Posterior cingulate gyrus (tissue), 11 donors: Measurements from ENCODE around the gene CDH3.

Experiments
- DNase-seq, 10 donors: peaks; one replicate each; pipeline versions ENCODE4 v3.0.0 to v3.0.0-alpha.2; 2020 to 2021; ENCODE audit warnings: mixed read lengths in 3 of 10
- intact Hi-C: fragments of 100-400 bp; cut with DNase I; formaldehyde crosslinking; loops from one replicate; pipeline ENCODE4 v1.15.1; 2023

Gene CDH3

DNA sequence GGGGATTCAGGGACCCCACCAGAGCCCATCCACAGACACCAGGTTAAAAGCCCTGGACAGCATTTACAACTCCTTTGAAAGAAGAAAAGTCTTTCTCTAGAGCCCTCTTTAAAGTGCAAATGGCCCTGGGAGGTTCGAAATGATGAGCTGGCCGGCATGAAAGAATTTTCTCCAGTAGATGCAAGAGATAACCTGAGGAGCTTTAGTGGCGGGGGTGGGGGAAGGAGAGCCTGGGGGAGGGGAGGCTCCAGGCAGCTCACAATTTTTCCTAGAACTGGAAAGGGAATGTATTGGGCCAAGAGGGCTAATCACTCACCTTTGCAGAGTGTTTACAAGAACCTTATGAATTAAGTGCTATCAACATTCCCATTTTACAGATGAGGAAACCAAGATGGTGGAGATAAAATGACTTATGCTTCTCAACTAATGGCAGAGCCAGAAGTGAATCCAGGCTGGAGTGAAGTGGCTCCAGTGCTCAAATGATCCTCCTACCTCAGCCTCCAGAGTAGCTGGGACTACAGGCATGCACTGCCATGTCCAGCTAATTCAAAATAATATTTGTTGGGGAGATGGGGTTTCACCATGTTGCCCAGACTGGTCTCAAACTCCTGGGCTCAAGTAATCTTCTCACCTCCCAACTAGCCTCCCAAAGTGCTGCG is 87.8 kb downstream of the CDH3 start:
- intact Hi-C loops, result no loop called here
- no peak for DNase-seq

DNA sequence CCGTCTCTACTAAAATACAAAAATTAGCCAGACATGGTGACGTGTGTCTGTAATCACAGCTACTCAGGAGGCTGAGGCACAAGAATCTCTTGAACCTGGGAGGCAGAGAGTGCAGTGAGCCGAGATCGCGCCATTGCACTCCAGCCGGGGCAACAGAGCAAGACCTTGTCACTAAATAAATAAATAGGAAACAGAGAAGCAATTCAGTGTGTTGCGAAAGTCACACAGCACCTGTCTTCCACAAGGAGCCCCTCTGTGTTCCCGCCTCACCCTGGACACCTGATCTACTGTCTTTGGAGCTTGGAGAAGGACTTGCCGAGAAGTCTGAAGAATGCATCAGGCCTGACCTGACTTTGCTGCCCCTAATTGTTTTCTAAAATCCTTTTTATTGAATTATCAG is 88.5 kb downstream of the CDH3 start:
- intact Hi-C loops, result no loop called here
- DNase-seq, result no peak

DNA sequence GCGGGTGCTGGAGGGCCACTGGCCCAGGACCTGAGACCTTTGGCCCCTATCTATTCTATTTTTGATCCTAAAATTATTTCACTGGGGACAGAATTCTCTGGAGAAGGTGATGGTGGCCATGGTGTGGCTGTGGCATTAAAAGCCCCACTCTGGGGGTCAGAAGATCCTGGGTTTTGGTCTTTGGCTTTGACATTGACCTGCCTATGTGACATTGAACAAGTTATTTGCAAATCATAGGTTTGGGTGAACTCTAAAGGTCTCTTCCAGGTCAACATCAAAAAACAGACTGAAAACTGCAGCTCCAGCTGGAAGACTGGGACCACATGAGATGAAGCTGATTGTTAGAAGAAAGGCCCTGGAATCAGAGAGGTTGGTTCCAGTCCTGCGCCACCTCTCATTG is 89.7 kb downstream of the CDH3 start:
- intact Hi-C loops, result no loop called here
- no peak for DNase-seq

DNA sequence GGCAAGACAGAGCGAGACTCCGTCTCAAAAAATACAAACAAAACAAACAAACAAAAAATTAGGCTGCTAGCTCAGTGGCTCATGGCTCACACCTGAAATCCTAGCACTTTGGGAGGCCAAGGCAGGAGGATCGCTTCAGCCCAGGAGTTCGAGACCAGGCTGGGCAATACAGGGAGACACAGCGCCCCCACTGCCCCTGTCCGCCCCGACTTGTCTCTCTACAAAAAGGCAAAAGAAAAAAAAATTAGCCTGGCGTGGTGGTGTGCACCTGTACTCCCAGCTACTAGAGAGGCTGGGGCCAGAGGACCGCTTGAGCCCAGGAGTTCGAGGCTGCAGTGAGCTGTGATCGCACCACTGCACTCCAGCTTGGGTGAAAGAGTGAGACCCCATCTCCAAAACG is 91.5 kb downstream of the CDH3 start:
- no peak for DNase-seq
- intact Hi-C loops, result no loop called here

DNA sequence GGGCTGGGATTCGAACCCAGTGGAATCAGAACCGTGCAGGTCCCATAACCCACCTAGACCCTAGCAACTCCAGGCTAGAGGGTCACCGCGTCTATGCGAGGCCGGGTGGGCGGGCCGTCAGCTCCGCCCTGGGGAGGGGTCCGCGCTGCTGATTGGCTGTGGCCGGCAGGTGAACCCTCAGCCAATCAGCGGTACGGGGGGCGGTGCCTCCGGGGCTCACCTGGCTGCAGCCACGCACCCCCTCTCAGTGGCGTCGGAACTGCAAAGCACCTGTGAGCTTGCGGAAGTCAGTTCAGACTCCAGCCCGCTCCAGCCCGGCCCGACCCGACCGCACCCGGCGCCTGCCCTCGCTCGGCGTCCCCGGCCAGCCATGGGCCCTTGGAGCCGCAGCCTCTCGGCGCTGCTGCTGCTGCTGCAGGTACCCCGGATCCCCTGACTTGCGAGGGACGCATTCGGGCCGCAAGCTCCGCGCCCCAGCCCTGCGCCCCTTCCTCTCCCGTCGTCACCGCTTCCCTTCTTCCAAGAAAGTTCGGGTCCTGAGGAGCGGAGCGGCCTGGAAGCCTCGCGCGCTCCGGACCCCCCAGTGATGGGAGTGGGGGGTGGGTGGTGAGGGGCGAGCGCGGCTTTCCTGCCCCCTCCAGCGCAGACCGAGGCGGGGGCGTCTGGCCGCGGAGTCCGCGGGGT is 92.1 kb downstream of the CDH3 start, which contains the start of gene CDH1:
Gene CDH1 (plus strand): TSS at position 247 of the 684 bp plus-strand sequence. CDS start 124 bp downstream, at position 371.
- intact Hi-C loops, result no loop called here
- DNase-seq, result peak in 5 of 10 donors; percentile 8 to 85 (median 29)

DNA sequence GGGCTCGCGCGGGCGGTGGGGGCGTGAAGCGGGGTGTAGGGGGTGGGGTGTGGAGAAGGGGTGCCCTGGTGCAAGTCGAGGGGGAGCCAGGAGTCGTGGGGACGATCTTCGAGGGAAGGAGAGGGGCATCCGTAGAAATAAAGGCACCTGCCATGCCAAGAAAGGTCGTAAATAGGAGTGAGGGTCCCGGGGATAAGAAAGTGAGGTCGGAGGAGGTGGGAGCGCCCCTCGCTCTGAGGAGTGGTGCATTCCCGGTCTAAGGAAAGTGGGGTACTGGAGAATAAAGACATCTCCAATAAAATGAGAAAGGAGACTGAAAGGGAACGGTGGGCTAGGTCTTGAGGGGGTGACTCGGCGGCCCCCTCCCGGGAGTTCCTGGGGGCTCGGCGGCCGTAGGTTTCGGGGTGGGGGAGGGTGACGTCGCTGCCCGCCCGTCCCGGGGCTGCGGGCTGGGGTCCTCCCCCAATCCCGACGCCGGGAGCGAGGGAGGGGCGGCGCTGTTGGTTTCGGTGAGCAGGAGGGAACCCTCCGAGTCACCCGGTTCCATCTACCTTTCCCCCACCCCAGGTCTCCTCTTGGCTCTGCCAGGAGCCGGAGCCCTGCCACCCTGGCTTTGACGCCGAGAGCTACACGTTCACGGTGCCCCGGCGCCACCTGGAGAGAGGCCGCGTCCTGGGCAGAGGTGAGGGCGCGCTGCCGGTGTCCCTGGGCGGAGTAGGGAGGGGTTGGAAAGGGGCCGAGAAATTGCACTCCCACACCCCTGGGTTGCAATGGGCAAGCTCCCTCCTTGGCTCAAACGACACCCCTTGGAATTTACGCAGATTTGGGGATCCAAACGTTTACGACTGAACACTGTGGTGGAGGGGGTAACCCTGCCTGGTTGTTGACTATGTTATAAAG is 92.9 kb downstream of the CDH3 start:
- intact Hi-C loops, result no loop called here
- DNase-seq, result peak in 1 of 10 donors; percentile 35

DNA sequence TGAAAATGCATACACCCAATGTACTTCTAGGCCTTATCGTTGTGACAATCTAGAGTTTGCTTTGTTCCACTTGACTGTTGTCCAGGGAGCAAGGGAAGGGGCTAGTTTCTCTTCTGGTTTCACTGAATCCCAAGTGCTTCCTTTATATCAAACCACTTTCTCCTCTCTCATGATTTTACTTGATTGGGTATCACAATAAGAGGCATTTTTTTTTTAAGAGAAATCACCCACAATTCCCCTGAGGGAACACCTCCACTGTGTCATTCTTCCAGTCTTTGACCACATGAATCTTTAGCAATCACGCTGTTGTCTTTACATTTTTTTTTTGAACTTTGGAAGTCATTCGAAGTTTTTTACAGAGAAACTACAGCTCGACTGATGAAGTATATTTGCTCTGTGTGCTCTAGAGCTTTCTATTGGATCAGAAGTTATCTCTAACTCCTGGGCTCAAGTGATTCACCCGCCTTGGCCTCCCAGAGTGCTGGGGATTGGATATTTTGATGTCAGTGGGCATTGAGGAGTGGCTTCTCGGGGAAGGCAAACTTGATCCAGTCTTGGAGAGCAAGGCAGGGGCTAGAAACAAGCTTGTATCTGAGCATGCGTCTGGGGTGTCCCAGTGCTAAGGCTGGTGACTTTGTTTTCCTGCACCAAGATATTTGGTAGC is 95.0 kb downstream of the CDH3 start:
- intact Hi-C loops, result no loop called here
- no peak for DNase-seq

DNA sequence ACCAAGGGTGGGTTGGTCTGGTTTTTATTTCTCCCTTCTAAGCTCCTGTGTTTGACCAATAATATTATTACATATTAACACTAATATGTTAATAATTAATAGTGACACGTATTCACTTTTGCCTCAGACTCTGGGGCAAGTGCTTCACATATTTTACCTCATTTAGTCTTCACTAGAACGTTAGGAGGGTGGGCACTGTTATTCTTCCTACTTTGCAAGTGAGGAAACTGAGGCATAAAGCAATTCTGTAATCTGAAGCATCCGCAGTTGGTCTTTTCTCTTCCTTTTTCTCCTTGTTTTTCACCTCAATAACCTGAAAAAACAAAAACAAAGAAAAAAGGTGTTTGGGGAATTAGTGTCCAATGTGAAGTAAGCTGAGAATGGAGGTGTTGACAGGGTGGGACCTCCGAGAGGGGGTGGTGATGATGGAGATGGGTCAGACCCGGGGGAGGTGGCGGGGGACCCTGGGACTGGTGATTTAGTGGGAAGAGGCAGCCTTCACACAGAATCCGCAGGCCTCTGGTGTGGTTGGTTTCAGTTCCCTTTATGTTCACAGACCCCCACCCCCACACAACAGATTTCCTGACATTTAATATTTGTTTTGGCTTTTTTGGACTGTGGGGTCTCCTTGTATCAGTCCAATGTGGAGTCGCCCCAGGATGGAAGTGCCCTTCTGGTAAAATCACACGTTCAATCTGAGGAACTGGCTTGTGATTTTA is 95.7 kb downstream of the CDH3 start:
- intact Hi-C loops, result no loop called here
- no peak for DNase-seq

DNA sequence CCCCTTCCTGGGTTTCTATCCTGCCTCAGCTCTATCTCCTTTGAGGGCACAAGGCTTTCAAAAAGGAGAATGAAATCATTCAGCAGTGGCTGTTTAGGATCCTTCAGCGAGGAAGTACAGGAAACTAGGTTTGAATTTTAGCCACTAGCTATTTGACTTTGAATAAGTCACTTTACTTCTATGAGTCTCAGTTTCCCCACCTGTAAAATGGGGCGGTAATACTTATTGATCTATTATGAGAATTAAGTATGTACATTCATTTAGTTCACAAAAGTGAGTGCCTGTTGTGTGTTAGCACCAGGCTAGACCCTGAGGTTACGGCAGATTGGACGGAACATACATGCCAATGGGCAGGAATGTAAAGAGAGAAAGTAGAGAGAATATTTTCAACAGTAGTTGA is 98.6 kb downstream of the CDH3 start:
- no peak for DNase-seq
- intact Hi-C loops, result no loop called here

DNA sequence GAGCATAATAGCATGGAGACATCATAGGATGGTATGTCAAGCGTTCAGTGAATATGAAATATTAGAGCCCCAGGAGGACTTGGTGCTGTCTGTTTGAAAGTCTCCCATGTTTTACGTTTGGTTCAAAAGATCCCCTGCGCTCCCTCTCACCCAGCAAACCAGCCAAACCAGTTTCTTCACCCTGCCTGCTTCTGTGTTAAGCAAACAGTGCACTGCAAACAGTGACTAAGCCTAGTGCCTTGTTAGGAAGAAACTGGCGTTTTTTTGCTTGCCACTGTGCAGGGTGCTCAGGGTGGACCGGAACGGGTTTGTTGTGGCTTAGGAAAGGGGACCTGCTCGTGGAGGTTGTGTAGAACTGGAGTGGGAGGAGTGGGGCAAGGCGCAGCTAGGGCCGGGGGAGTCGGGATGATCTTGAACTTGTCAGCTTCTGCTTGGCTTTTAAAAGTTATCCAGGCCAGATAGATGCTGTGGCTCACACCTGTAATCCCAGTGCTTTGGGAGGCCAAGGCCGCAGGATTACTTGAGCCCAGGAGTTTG is 99.7 kb downstream of the CDH3 start:
- intact Hi-C loops, result no loop called here
- DNase-seq, result no peak

DNA sequence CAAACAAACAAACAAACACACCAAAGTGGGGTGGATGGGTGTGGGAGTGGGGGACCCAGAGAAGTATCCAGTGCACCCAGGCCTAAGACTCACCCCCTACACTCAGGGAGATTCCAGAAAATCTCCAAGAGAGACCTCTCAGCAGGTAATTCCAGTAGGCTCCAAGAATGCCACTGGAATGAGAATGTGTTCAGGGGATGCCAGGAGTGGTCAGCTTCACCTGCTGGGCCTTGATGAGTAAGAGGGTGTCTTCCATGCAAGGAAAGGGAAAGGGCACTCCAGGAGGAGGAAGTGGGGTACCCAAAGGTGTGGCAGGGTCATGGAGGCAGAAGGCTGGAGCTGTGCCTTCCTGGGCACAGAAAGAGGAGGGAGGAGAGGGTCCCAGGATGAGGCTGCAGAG is 101.8 kb downstream of the CDH3 start:
- no peak for DNase-seq
- intact Hi-C loops, result no loop called here

DNA sequence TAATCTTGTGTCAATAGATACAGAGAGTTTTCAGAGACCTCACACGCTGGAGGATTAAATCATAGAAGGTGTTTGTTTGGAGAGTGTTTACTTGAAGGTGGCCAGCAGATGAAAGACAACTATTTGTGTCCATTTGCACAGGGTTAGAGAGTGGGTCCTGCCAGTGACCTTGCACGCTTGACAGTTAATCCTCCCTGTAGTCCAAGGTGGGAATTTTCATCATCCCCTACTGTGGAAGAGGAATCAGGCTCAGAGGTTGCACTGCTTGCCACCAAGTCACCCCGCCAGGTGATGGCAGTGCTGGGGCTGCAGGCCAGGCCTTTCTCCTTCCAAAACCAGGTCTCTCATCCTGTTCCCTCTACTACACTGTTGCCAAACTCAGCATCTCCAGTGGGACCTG is 104.3 kb downstream of the CDH3 start:
- DNase-seq, result peak in 1 of 10 donors; percentile 25
- intact Hi-C loops, result no loop called here
